OCI-LY7 (cell line): ENCODE measurements around the gene AKAP8L.

ENCODE experiments used
- CTCF ChIP-seq: fragments of 200-600 bp; sonication (generic); conservative IDR thresholded peaks from 2 replicates; pipeline ENCODE4 v1.5.1; 2014; ENCODE audit warnings: mild to moderate bottlenecking, antibody characterized with exemption, low read length, moderate library complexity, mixed read lengths
- EZH2phosphoT487 ChIP-seq: fragments of 200-600 bp; sonication (generic); IDR thresholded peaks from 2 replicates; pipeline ENCODE4 v1.6.1; 2018; ENCODE audit warnings: low read depth, borderline replicate concordance, mild to moderate bottlenecking, mixed run types, antibody characterized with exemption, low read length, moderate library complexity, mixed read lengths

- TF ChIP-seq CTCF (no peak), EZH2phosphoT487 (no peak)
These were observed 42.9 kb upstream of the AKAP8L start for GRCh38 chr19:15461694-15462093.
